Bronchial epithelial cell (primary cell): ENCODE results near the gene TM2D1. TPM values are rescaled to one million over a fixed set of nuclear protein-coding genes. Genes with fewer than 3 reads are reported as not detected.
A peak's percentile ranks its signal among the peaks of the same experiment; 100 is the strongest.

Experiments
- DNase-seq: peaks from one replicate; pipeline ENCODE4 v3.0.0-alpha.2; 2010; ENCODE audit warnings: low read depth
- FAIRE-seq: peaks from 2 replicates; lab custom pipeline; 2011; peaks lifted over from hg19 to GRCh38; lab: Jason Lieb, UNC
- H3K27me3 ChIP-seq: 2 replicates; pipeline ENCODE4 v1.5.1; 2011; ENCODE audit warnings: low read length; ENCODE audit not compliant: control insufficient read depth, insufficient read depth
- H3K36me3 ChIP-seq: 2 replicates; pipeline ENCODE4 v1.5.1; 2011; ENCODE audit warnings: low read length; ENCODE audit not compliant: control insufficient read depth, insufficient read depth
- H3K4me3 ChIP-seq: 2 replicates; pipeline ENCODE4 v1.5.1; 2011; ENCODE audit warnings: mild to moderate bottlenecking, low read depth, low read length, control low read depth
- total RNA-seq: library from RNA; depleted of rRNA; stranded (reverse); fragments of >200 nt; gene quantifications from 2 replicates; pipeline ENCODE4 v1.2.1, GENCODE V29; 2014
- TF ChIP-seq, protein P1 (sequence below): IDR thresholded peaks from 2 replicates; pipeline ENCODE4 v1.5.1; 2011; ENCODE audit warnings: mild to moderate bottlenecking, moderate library complexity, low read length, control low read depth, inconsistent platforms; ENCODE audit not compliant: insufficient read depth, severe bottlenecking

The TM2D1 gene
- total RNA-seq, 1 donor from 2014 or later = 45.5 TPM

DNA sequence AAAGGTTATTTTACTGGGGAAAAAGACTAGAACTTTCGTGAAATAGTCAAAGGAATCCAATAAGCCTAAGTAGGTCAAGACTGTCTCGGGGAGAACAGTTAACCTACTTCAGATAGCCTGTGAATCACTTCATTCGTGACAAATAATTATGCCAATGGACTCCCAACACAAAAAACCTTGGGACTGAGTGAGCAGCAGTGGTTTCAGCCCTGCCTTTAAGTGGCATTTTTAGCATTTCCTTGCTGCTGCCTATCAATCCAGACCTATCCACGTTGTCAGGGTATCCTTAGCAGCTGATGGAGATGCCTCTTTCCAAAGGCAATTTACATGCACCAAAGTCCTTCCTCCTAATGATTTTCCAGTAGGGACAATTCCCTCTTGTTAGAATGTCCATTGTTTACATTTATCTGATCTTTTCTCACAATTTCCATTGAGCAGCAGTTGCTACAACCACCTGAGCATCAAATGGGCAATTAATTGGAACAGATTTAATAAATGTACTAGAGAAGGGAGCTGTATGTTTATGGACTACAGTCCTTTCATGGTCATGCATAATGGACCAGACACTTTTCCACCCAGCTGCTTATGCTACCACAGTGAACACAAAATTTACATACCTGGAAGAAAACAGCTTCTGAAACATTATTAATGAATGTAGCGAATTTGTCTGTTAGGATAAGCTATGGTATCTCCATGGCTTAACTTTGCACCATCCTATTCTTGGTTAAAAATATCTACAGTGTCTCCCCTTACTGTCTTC is 75.8 kb downstream of the TM2D1 start:
- TF ChIP-seq, protein P1, sequence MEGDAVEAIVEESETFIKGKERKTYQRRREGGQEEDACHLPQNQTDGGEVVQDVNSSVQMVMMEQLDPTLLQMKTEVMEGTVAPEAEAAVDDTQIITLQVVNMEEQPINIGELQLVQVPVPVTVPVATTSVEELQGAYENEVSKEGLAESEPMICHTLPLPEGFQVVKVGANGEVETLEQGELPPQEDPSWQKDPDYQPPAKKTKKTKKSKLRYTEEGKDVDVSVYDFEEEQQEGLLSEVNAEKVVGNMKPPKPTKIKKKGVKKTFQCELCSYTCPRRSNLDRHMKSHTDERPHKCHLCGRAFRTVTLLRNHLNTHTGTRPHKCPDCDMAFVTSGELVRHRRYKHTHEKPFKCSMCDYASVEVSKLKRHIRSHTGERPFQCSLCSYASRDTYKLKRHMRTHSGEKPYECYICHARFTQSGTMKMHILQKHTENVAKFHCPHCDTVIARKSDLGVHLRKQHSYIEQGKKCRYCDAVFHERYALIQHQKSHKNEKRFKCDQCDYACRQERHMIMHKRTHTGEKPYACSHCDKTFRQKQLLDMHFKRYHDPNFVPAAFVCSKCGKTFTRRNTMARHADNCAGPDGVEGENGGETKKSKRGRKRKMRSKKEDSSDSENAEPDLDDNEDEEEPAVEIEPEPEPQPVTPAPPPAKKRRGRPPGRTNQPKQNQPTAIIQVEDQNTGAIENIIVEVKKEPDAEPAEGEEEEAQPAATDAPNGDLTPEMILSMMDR = no peak
- H3K27me3 ChIP-seq = no peaks in the 10 kb centered on the region
- FAIRE-seq (no peak), DNase-seq (no peak)
- no peak overlapping the region for H3K4me3 ChIP-seq
- H3K36me3 ChIP-seq = no peaks in the 10 kb centered on the region

DNA sequence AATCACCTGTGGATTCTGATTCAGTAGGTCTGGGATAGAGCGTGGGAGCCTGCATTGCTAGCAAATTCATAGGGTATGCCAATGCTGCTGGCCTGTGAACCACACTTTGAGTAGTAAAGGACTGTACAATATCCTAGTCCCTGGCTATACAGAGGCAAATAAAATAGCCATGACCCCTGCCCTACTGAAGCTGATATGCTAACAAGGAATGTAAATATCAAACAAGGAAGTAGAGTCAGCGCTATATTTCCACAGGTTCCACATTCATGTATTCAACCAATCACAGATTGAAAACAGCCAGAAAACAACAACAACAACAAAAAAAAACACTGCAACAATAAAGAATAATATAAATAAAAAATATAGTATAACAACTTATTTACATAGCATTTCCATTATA is 77.8 kb downstream of the TM2D1 start:
- FAIRE-seq (no peak), DNase-seq (no peak)
- H3K4me3 ChIP-seq = no peak overlapping the region
- H3K36me3 ChIP-seq = no peaks in the 10 kb centered on the region
- TF ChIP-seq, protein P1 = no peak
- H3K27me3 ChIP-seq = no peaks in the 10 kb centered on the region

- DNase-seq (no peak), FAIRE-seq (peak; percentile 13)
- no peak overlapping the region for H3K4me3 ChIP-seq
- TF ChIP-seq, protein P1 = no peak
- H3K36me3 ChIP-seq = no peaks in the 10 kb centered on the region
- H3K27me3 ChIP-seq = no peaks in the 10 kb centered on the region
Observed at GRCh38 chr1:61645476-61645875, 79.5 kb downstream of the TM2D1 start.

GRCh38 chr1:61644303-61644702 is 80.6 kb downstream of the TM2D1 start:
- Histone ChIP-seq H3K27me3 (no peaks in the 10 kb centered on the region), H3K4me3 (no peak overlapping the region), H3K36me3 (no peaks in the 10 kb centered on the region)
- DNase-seq (no peak), FAIRE-seq (no peak)
- TF ChIP-seq, protein P1 = no peak

DNA sequence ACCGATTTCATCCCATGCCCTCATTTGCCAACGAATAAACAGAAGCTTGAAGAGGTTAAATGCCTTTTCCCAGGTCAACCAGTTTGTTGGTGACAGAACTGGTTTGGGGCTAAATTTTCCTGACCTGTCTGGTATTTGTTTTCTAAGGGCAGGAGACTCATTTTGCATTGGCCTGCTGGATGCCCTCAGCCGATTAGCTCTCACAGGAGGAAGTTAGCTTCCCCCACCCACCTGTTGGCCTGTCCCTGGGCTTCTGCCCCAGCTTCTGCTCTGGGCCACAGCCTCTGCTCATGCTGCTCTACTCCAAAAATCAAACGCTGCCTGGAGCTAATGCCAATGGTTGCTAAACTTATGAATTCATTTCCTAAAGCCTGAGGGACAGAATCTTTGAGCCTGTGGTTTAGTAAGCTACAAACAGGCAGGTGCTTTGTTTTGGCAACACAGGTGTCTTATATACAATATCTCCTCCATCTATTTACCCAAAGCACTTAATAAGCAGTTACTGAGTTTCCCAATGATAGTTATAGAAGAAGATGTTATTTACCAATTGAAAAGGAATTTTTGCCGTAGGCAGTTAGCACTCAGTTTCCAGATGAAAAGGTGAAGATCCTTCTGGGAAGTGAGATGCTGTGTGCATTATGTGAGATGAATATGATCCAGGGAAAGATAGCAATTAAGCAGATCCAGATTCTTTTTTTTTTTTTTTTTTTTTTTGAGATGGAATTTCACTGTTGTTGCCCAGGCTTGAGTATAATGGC is 82.3 kb downstream of the TM2D1 start:
- Histone ChIP-seq H3K36me3 (no peaks in the 10 kb centered on the region), H3K4me3 (no peak overlapping the region), H3K27me3 (no peaks in the 10 kb centered on the region)
- TF ChIP-seq, protein P1 = no peak
- no peak for FAIRE-seq
- DNase-seq = no peak
